ENCODE measurements around the gene SLC25A11. TPM values are rescaled to one million over a fixed set of nuclear protein-coding genes. Genes with fewer than 3 reads are reported as not detected.
A peak's percentile ranks its signal among the peaks of the same experiment; 100 is the strongest.

Gene SLC25A11
- total and polyA plus RNA-seq, 7 donors, result 97.1 to 225 (median 128) TPM

DNA sequence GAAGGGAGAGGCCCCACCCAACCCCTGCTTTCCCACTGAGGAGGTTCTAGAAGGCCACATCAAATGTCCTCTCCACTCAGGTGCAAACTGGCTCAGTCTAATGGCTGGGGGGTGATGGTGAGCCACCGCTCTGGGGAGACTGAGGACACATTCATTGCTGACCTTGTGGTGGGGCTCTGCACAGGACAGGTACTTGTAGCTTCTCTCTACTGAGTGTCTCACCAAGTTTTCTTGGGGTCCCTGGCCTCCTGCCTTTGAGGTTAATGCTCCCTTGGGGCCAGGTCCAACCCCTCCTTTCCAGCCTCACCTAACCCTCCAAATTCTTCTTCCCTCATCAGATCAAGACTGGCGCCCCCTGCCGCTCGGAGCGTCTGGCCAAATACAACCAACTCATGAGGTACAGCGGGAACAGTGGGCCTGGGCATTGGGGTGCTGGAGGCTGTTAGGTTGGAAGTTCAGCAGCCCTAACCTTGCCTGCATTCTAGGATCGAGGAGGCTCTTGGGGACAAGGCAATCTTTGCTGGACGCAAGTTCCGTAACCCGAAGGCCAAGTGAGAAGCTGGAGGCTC is 16.7 kb upstream of the SLC25A11 start:
- Histone ChIP-seq H3K4me1 (peaks cover 36% of the 10 kb centered on the region), H3K27me3 (ENCODE audit: insufficient read depth in 3 of 3, low read length in 2 of 3) (no peaks in the 10 kb centered on the region), H3K9me3 (no peaks in the 10 kb centered on the region), H3K36me3 (ENCODE audit: insufficient read depth in 1 of 2, low read depth in 1 of 2) (peaks cover 6 to 52% of the 10 kb centered on the region in 2 donors), H3K4me3 (no peak overlapping the region), H3K27ac (peak overlapping the region; percentile 54)
- intact Hi-C loops (cut with DNase I), result no loop called here
- WGBS, 3 donors, result 56 to 78% (median 66%) methylated on average over 10 of the region's 10 CpGs
- DNase-seq (peak; percentile 52 to 79), ATAC-seq (peak in 1 of 4 donors; percentile 31)
- TF ChIP-seq, protein P1, sequence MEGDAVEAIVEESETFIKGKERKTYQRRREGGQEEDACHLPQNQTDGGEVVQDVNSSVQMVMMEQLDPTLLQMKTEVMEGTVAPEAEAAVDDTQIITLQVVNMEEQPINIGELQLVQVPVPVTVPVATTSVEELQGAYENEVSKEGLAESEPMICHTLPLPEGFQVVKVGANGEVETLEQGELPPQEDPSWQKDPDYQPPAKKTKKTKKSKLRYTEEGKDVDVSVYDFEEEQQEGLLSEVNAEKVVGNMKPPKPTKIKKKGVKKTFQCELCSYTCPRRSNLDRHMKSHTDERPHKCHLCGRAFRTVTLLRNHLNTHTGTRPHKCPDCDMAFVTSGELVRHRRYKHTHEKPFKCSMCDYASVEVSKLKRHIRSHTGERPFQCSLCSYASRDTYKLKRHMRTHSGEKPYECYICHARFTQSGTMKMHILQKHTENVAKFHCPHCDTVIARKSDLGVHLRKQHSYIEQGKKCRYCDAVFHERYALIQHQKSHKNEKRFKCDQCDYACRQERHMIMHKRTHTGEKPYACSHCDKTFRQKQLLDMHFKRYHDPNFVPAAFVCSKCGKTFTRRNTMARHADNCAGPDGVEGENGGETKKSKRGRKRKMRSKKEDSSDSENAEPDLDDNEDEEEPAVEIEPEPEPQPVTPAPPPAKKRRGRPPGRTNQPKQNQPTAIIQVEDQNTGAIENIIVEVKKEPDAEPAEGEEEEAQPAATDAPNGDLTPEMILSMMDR (IDR thresholded peaks at IDR 0.05), result peak; percentile 18

DNA sequence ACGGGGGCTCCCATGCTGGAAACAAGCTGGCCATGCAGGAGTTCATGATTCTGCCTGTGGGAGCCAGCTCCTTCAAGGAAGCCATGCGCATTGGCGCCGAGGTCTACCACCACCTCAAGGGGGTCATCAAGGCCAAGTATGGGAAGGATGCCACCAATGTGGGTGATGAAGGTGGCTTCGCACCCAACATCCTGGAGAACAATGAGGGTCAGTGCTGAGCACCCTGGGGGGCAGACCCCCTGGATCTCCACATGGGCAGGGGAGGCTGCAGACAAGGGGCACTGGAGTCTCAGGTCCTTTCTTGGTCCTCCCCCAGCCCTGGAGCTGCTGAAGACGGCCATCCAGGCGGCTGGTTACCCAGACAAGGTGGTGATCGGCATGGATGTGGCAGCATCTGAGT is 15.2 kb upstream of the SLC25A11 start:
- Histone ChIP-seq H3K4me3 (peak overlapping the region; percentile 18), H3K27me3 (ENCODE audit: insufficient read depth in 3 of 3, low read length in 2 of 3) (no peaks in the 10 kb centered on the region), H3K36me3 (ENCODE audit: insufficient read depth in 1 of 2, low read depth in 1 of 2) (peaks cover 5 to 42% of the 10 kb centered on the region in 2 donors), H3K9me3 (no peaks in the 10 kb centered on the region), H3K4me1 (peaks cover 43% of the 10 kb centered on the region), H3K27ac (peak overlapping the region; percentile 96)
- no peak for ATAC-seq
- DNase-seq, result peak in 1 of 2 donors; percentile 49
- TF ChIP-seq, protein P1 (IDR thresholded peaks at IDR 0.05), result no peak
- intact Hi-C loops (cut with DNase I), result no loop called here
- WGBS, 3 donors, result 59 to 83% (median 72%) methylated on average over 8 of the region's 8 CpGs

DNA sequence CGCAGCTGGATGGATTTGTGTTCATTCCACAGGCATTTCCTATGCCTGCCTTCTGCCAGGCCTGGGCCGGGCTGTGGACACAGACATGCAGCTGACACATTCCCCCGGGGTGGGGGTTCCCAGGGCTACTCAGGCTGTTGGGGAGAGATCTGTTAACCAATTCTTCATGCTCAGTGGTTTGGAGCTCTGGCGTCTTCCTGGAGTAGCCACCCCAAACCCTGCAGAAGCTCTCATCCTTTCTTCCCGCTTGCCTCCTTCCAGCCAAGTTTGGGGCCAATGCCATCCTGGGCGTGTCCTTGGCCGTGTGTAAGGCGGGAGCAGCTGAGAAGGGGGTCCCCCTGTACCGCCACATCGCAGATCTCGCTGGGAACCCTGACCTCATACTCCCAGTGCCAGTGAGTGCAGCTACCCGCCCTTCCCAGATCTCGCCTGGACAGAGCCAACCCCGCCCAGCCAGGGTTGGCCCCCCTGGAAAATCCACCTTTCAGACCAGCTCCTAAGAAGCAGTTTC is 13.7 kb upstream of the SLC25A11 start:
- H3K27ac ChIP-seq, result peak overlapping the region; percentile 96
- DNase-seq, result peak in 1 of 2 donors; percentile 66
- intact Hi-C loops (cut with DNase I), result loop anchor here in 1 of 2 donors (2.0 kb wide), 1 partner anchor 13 kb away; the partner anchor contains the start of gene SPAG7

DNA sequence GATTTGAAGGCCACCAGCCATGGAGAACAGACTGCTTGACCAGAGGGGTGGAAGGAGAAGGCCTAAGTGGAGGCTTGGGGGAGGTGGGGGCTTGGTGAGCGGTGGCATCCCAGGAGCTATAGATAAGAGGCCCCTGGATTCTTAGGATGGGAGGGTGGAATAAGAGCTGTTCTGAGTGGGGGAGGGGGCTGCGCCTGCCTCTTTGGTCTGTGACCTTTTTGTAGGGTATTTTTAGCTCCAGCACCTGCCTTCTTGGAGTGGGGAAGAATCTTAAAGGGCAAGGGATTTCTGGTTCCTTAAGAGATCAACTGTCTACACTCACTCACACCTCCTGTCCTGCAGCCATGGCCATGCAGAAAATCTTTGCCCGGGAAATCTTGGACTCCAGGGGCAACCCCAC is 11.6 kb upstream of the SLC25A11 start:
- peak overlapping the region; percentile 97 for H3K4me3 ChIP-seq
- peaks cover 34% of the 10 kb centered on the region for H3K4me1 ChIP-seq
- peak overlapping the region; percentile 96 for H3K27ac ChIP-seq
- no peaks in the 10 kb centered on the region for H3K9me3 ChIP-seq
- intact Hi-C loops (cut with DNase I), result loop anchor here in 1 of 2 donors (2.0 kb wide), 1 partner anchor 15 kb away; the partner anchor contains the start of gene SPAG7
- 35 to 41% (median 37%) methylated on average over 3 of the region's 3 CpGs for WGBS, 3 donors
- H3K36me3 ChIP-seq (ENCODE audit: insufficient read depth in 1 of 2, low read depth in 1 of 2), result peaks cover 0 to 26% of the 10 kb centered on the region in 2 donors
- ATAC-seq (peak; percentile 11 to 50 (median 33)), DNase-seq (peak in 1 of 2 donors; percentile 78)
- TF ChIP-seq, protein P1 (IDR thresholded peaks at IDR 0.05), result no peak
- no peaks in the 10 kb centered on the region for H3K27me3 ChIP-seq (ENCODE audit: insufficient read depth in 3 of 3, low read length in 2 of 3)

More for the DNA sequence above, 13.7 kb upstream of the SLC25A11 start:
- no peaks in the 10 kb centered on the region for H3K27me3 ChIP-seq (ENCODE audit: insufficient read depth in 3 of 3, low read length in 2 of 3)
- WGBS, 3 donors, result 28 to 36% (median 33%) methylated on average over 14 of the region's 14 CpGs
- TF ChIP-seq, protein P1 (IDR thresholded peaks at IDR 0.05), result no peak
- ATAC-seq, result no peak
- peak overlapping the region; percentile 97 for H3K4me3 ChIP-seq
- H3K9me3 ChIP-seq, result no peaks in the 10 kb centered on the region
- peaks cover 32% of the 10 kb centered on the region for H3K4me1 ChIP-seq
- peaks cover 0 to 33% of the 10 kb centered on the region in 2 donors for H3K36me3 ChIP-seq (ENCODE audit: insufficient read depth in 1 of 2, low read depth in 1 of 2)
